GM13977 (cell line): ENCODE measurements around the gene GRIN2D.
A peak's percentile ranks its signal among the peaks of the same experiment; 100 is the strongest.

Experiments used
- DNase-seq: peaks from one replicate; pipeline ENCODE4 v3.0.0; 2012; ENCODE audit warnings: low spot score
- CTCF ChIP-seq: IDR thresholded peaks from 2 replicates; pipeline ENCODE4 v1.5.1; 2012; ENCODE audit warnings: mild to moderate bottlenecking, control low read depth; ENCODE audit not compliant: insufficient read depth; ENCODE audit errors: extremely low read depth, missing control alignments
- in situ Hi-C: fragments of 300-500 bp; cut with MboI; formaldehyde crosslinking; loops from one replicate; pipeline ENCODE4 v1.12.0; 2022; ENCODE audit warnings: low sequenced_read_pairs, low pct_unique_long_range_greater_than_20kb, mixed read lengths, inconsistent platforms; ENCODE audit not compliant: unreplicated experiment

The GRIN2D gene

DNA sequence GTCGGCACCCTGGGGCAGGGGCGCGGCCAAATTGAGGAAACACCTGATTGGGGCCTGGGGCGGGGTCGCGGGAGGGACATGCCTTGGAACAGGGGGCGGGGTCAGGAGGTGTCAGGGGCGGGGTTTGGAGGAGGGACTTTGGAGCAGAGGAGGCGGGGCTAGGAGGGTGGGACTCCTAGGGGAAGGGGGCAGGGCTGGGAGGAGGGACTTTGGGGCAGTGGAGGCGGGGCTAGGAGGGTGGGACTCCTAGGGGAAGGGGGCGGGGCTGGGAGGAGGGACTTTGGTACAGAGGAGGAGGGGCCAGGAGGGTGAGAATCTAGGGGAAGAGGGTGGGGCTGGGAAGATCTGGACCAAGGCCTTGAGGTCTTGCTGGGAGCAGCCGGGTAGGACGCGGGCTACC, 21.9 kb downstream of the GRIN2D start:
- DNase-seq = peak; percentile 80
- TF ChIP-seq CTCF = no peak
- in situ Hi-C loops = no loop called here

GRCh38 chr19:48415806-48416221, 22.3 kb downstream of the GRIN2D start:
- DNase-seq = no peak
- no peak for TF ChIP-seq CTCF
- in situ Hi-C loops = no loop called here

GRCh38 chr19:48417421-48417820, 24.0 kb downstream of the GRIN2D start:
- no peak for TF ChIP-seq CTCF
- DNase-seq = no peak
- in situ Hi-C loops = no loop called here

- in situ Hi-C loops = no loop called here
- peak; percentile 14 for TF ChIP-seq CTCF
- no peak for DNase-seq
These were observed 25.0 kb downstream of the GRIN2D start for GRCh38 chr19:48418317-48419064.

GRCh38 chr19:48419158-48419920, 25.9 kb downstream of the GRIN2D start:
- in situ Hi-C loops = no loop called here
- peak; percentile 82 for DNase-seq
- TF ChIP-seq CTCF = no peak

DNA sequence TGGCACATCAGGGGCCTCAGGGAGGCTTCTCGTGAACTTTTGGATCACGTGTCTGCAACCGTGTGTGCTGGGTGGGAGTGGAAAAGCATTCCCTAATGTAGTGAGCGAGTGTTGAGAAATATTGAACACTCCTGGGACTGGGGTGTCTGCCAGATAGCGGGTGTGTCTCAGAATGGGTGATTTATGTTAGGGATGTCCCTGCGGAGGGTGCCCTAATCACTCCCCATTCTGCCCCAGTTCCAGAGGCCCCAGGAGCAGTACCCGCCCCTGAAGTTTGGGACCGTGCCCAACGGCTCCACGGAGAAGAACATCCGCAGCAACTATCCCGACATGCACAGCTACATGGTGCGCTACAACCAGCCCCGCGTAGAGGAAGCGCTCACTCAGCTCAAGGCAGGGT, 28.1 kb downstream of the GRIN2D start:
- in situ Hi-C loops = no loop called here
- DNase-seq = no peak
- no peak for TF ChIP-seq CTCF
